ENCODE results near the gene NECAB3.

NECAB3 gene

GRCh38 chr20:33677991-33678702 is 3.9 kb upstream of the NECAB3 start:
- no peak for DNase-seq (ENCODE audit: low read depth in 2 of 2)

GRCh38 chr20:33676652-33677645 is 2.7 kb upstream of the NECAB3 start:
- no peak for DNase-seq (ENCODE audit: low read depth in 2 of 2)

DNA sequence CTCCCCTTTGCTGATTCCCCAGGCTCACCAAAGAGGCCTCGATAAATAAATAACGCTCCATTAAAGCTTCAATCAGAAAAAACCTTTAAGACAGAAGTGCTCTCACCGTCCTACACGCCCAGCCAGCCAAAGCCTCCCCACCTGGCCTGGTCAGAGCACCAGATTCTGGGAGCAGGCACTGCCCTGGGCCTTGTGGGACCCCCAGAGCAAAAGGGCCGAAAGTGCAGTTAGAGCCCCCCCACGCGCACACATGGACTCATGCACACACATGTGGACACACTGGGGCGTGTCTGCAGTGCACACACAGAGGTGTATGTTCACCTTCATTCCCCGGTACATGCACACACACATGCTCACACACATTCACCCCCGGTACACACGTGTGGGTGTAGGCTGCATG is 1.9 kb upstream of the NECAB3 start:
- DNase-seq (ENCODE audit: low read depth in 2 of 2) = no peak

DNA sequence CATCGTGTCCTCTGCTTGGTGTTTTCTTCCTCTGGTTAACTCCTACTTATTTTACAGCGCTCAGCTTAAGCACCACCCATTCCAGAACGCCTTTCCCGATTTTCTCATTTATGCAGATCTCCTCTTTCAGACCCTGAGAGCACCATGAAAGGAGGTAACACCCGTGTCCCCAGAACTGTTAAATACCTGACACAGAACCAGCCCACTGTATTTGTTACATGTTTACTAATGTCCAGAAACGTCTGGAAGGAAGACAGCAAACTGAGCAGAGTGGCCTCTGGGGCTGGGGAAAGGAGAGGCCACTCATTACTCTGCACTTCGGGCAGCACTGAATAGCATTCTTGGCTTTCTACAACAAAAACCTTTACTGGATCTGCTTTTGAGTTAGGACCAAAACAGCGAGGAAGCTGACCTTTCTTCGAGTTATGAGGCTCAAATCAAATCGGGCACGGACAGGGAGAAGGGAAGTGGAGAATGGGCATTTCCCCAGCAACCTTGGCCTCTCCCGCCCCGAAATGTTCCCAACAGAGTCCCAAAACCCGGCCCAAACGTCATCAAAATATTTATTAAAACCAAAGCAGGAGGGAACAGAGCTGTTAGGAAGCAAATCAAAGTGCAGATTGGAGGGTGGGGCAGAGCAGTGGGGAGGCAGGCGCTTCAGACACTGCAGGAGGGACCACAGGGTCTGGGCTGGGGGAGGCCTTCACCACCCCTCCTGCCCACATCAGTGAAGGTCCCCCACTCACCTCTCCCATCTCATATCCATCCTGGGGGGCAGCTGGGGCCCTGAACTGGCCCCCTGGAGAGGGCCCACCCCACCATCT is 1.1 kb upstream of the NECAB3 start:
- DNase-seq (ENCODE audit: low read depth in 2 of 2) = no peak

DNA sequence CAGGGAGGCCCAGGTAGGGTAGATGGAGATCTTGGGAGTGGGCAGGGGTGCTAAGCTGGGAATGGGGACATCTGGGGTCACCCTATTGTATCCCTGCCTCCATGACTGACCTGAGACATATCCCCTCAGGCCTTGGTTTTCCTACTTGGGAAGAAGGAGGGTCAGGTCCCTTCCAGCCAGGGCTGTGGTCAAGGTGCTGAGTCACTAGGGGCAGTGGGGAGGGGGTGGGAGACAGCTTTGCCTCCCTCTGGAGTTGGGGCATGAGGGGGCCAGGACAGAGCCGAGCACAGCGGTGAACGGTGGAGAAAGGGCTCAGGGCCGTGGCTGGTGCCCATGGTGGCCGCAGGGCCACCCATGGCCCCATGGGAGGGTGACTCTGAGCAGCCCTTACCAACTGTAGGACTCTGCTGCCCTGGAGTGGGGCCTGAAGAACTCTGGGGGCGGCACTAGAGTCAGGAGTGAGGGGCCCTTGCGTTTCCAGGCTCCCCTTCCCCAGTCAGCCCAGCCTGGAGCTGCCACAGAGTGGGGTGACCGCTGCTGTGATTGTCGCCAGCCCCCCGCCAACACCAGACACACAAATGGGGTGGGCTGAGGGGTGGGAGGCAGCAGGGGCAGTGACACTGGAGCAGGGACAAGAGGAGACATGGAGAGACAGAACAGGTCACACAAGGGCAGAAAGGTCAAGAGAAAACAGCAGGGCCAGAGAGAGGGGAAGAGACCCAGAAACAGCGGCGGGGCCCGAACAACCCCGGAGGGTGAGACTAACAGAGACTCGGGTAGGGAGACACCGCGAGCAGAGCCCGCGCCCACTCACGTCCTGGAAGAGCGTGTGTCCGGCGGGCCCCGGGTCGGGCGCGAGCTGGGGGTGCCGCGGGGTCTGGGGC is 576 bp downstream of the NECAB3 start:
- DNase-seq (ENCODE audit: low read depth in 2 of 2) = no peak

DNA sequence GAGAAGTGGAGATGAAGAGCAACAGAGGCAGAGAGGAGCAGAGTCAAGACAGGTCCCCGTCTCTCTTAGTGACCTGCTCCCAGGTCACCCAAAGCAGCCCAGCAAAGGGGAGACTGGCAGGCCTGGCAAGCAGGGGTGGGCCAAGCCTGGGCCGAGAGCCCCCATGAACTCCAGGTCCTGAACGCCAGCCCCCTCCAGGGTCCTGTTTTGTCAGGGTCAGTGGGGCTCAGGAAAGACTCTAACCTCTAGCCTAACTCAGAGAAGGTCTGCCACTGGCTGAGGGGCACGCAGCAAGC is 1.2 kb downstream of the NECAB3 start:
- no peak for DNase-seq (ENCODE audit: low read depth in 2 of 2)

- no peak for DNase-seq (ENCODE audit: low read depth in 2 of 2)
Observed at GRCh38 chr20:33672426-33673113, 1.7 kb downstream of the NECAB3 start.

DNA sequence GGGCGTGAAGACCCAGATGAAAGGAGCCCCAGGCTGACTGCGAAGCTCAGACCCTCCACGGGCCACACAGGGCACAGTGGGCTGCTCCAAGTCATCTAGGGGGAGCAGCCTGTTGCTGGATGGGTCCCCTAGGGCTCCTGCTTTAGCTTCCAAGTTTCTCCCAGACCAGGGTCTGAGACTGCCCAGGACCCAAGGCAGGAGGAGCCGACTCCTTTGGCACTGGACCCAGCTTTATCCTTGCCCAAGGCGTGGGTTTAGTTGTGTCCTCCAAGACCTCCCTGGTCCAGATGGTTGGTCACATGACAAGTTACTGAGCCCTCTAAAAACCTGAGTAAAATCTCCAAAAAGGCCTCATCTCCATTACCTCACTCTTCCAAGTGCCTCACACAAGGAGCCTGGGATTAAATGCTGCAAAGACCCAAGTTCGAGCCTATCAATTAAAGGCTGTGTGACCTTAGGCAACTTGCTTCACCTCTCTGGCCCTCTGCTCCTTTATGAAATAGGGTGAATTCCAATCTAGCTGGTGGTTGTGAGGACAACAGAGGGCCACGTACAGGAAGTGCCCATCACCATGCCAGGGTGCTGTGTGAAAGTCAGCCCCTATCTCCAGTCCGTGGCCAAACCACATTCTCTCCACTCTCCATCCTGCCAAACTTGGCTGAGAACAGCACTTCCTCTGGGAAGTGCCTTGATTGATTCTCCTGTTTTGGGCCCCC is 2.5 kb downstream of the NECAB3 start:
- DNase-seq (ENCODE audit: low read depth in 2 of 2) = no peak

- DNase-seq (ENCODE audit: low read depth in 2 of 2) = no peak
Observed at GRCh38 chr20:33670715-33671499, 3.3 kb downstream of the NECAB3 start.

- no peak for DNase-seq (ENCODE audit: low read depth in 2 of 2)
Observed at GRCh38 chr20:33669873-33670640, 4.2 kb downstream of the NECAB3 start.

- no peak for DNase-seq (ENCODE audit: low read depth in 2 of 2)
Observed at GRCh38 chr20:33669224-33669623, 5.0 kb downstream of the NECAB3 start.

- no peak for DNase-seq (ENCODE audit: low read depth in 2 of 2)
Observed at GRCh38 chr20:33668466-33669155, 5.6 kb downstream of the NECAB3 start.

GRCh38 chr20:33667676-33668465 is 6.4 kb downstream of the NECAB3 start:
- peak; percentile 52 to 55 for DNase-seq (ENCODE audit: low read depth in 2 of 2)

DNA sequence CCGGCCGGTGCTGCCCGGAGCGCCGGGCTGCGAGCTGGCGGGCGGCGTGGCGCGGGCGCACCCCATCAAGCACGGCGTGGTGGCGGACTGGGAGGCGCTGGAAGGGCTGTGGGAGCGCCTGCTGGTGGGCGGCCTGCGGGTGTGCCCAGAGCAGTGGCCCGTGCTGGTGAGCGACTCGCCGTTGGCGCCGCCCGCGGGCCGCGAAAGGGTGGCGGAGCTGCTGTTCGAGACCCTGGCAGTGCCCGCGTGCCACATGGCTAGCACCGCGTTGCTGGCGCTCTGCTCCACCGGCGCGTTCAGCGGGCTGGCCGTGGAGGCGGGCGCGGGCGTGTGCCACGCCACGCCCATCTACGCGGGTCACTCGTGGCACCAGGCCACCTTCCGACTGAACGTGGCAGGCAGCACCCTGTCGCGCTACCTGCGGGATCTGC is 7.0 kb downstream of the NECAB3 start:
- no peak for DNase-seq (ENCODE audit: low read depth in 2 of 2)

GRCh38 chr20:33666293-33667244 is 7.7 kb downstream of the NECAB3 start, which contains the start of gene ACTL10:
Gene ACTL10 (plus strand): TSS chr20:33666943. CDS start chr20:33667498, 555 bp downstream.
- peak; percentile 64 to 68 for DNase-seq (ENCODE audit: low read depth in 2 of 2)

- DNase-seq (ENCODE audit: low read depth in 2 of 2) = no peak
Observed at GRCh38 chr20:33664762-33665144, 9.5 kb downstream of the NECAB3 start.
